Liver (tissue), 9 donors: ENCODE measurements around the gene OTUD5. TPM values are rescaled to one million over a fixed set of nuclear protein-coding genes. Genes with fewer than 3 reads are reported as not detected.

Source experiments
- DNase-seq: peaks from one replicate; pipeline ENCODE4 v3.0.0-alpha.2; 2017; ENCODE audit warnings: low spot score
- H3K27ac ChIP-seq, 2 donors: one replicate each; pipeline ENCODE4 v1.7.0; 2013; ENCODE audit warnings: inconsistent platforms in 2 of 2, low read length in 2 of 2, control low read depth in 1 of 2, low read depth in 1 of 2, mild to moderate bottlenecking in 1 of 2
- H3K27me3 ChIP-seq, 4 donors: one replicate each; pipeline versions ENCODE4 v1.6.1 to v1.7.0; 2013; ENCODE audit warnings: low read length in 3 of 4, inconsistent platforms in 1 of 4, mild to moderate bottlenecking in 1 of 4, moderate library complexity in 1 of 4; ENCODE audit not compliant: control insufficient read depth in 4 of 4, insufficient read depth in 4 of 4
- H3K36me3 ChIP-seq, 4 donors: one replicate each; pipeline versions ENCODE4 v1.6.1 to v1.7.0; 2013; ENCODE audit warnings: low read length in 3 of 4, mild to moderate bottlenecking in 3 of 4, low read depth in 1 of 4, moderate library complexity in 1 of 4; ENCODE audit not compliant: control insufficient read depth in 4 of 4, insufficient read depth in 3 of 4
- H3K4me1 ChIP-seq, 4 donors: one replicate each; pipeline versions ENCODE4 v1.6.1 to v1.7.0; 2013; ENCODE audit warnings: low read length in 3 of 4, mild to moderate bottlenecking in 3 of 4, moderate library complexity in 1 of 4; ENCODE audit not compliant: control insufficient read depth in 4 of 4, insufficient read depth in 4 of 4
- H3K4me3 ChIP-seq, 3 donors: one replicate each; pipeline versions ENCODE4 v1.6.1 to v1.7.0; 2013; ENCODE audit warnings: low read length in 3 of 3, control low read depth in 1 of 3, low read depth in 1 of 3, mild to moderate bottlenecking in 1 of 3
- H3K9ac ChIP-seq, 2 donors: one replicate each; pipeline ENCODE4 v1.7.0; 2013; ENCODE audit warnings: low read length in 2 of 2, mild to moderate bottlenecking in 2 of 2, moderate library complexity in 2 of 2, control low read depth in 1 of 2, low read depth in 1 of 2
- H3K9me3 ChIP-seq, 4 donors: one replicate each; pipeline versions ENCODE4 v1.6.1 to v1.7.0; 2013; ENCODE audit warnings: low read length in 3 of 4; ENCODE audit not compliant: control insufficient read depth in 4 of 4
- EGR1 ChIP-seq, 2 donors: IDR thresholded peaks; 2 replicates each; pipeline ENCODE4 v1.6.1; 2016 to 2018; ENCODE audit warnings: antibody characterized with exemption in 2 of 2, low read depth in 2 of 2
- FOXA1 ChIP-seq: IDR thresholded peaks from 2 replicates; pipeline ENCODE4 v1.6.1; 2016; ENCODE audit warnings: antibody characterized with exemption
- GABPA ChIP-seq, 2 donors: IDR thresholded peaks in 1 of 2; conservative IDR thresholded peaks in 1 of 2; 2 replicates each; pipeline ENCODE4 v1.6.1; 2016; ENCODE audit warnings: antibody characterized with exemption in 2 of 2, mild to moderate bottlenecking in 1 of 2, moderate library complexity in 1 of 2
- HNF4A ChIP-seq, 2 donors: conservative IDR thresholded peaks; 2 replicates each; pipeline ENCODE4 v1.6.1; 2016; ENCODE audit warnings: antibody characterized with exemption in 2 of 2, mild to moderate bottlenecking in 2 of 2
- JUND ChIP-seq, 2 donors: IDR thresholded peaks; 2 replicates each; pipeline ENCODE4 v1.6.1; 2016; ENCODE audit warnings: antibody characterized with exemption in 2 of 2
- NR2F2 ChIP-seq: IDR thresholded peaks from 2 replicates; pipeline ENCODE4 v1.6.1; 2016; ENCODE audit warnings: antibody characterized with exemption
- RAD21 ChIP-seq, 2 donors: IDR thresholded peaks; 2 replicates each; pipeline ENCODE4 v1.6.1; 2016; ENCODE audit warnings: antibody characterized with exemption in 2 of 2, mild to moderate bottlenecking in 2 of 2
- SP1 ChIP-seq: IDR thresholded peaks from 2 replicates; pipeline ENCODE4 v1.6.1; 2018; ENCODE audit warnings: antibody characterized with exemption, mild to moderate bottlenecking
- TAF1 ChIP-seq: conservative IDR thresholded peaks from 2 replicates; pipeline ENCODE4 v1.6.1; 2016; ENCODE audit warnings: antibody characterized with exemption, mild to moderate bottlenecking
- YY1 ChIP-seq: IDR thresholded peaks from 2 replicates; pipeline ENCODE4 v1.6.1; 2016; ENCODE audit warnings: antibody characterized with exemption, mild to moderate bottlenecking
- ZBTB33 ChIP-seq: IDR thresholded peaks from 2 replicates; pipeline ENCODE4 v1.6.1; 2016; ENCODE audit warnings: antibody characterized with exemption
- WGBS: extraction: QIAGEN DNeasy Blood & Tissue Kit; methylation state at CpG from one replicate; pipeline ENCODE4 v1.1.7; 2013; 5-methylcytosine and 5-hydroxymethylcytosine counted together
- polyA plus RNA-seq, 2 donors: library from polyadenylated mRNA; stranded (reverse) in 1 of 2; unstranded in 1 of 2; fragments of 200-250 nt in 1 of 2; fragments of >200 nt in 1 of 2; fragmentation: Nextera tagmentation in 1 of 2; extraction: Ambion mirVana in 1 of 2; gene quantifications; one replicate each; pipeline versions ENCODE4 v1.2.1 to v1.2.3, GENCODE V29; 2013 to 2015
- total RNA-seq, 2 donors: library from RNA; depleted of rRNA; stranded (reverse); fragments of >200 nt; gene quantifications; one replicate each; pipeline ENCODE4 v1.2.3, GENCODE V29; 2014
- TF ChIP-seq, protein P1 (sequence below): IDR thresholded peaks from 2 replicates; pipeline ENCODE4 v1.6.1; 2016; ENCODE audit warnings: antibody characterized with exemption
- TF ChIP-seq, protein P2 (sequence below): IDR thresholded peaks from 2 replicates; pipeline ENCODE4 v1.6.1; 2016; ENCODE audit warnings: antibody characterized with exemption, mild to moderate bottlenecking
- donor health status: healthy.
- donor health status: healthy.
- donor health status: healthy.
- donor health status: healthy.
- donor health status: healthy.

Gene OTUD5
- total and polyA plus RNA-seq, 4 donors = 9.3 to 29.3 (median 17.9) TPM

- no peak for TF ChIP-seq ZBTB33
- TF ChIP-seq, protein P1, sequence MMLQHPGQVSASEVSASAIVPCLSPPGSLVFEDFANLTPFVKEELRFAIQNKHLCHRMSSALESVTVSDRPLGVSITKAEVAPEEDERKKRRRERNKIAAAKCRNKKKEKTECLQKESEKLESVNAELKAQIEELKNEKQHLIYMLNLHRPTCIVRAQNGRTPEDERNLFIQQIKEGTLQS = no peak
- TF ChIP-seq RAD21 (IDR thresholded peaks at IDR 0.05) = no peak
- no peak for TF ChIP-seq GABPA (IDR thresholded peaks at IDR 0.05 in 1 of 2, conservative IDR thresholded peaks at IDR 0.05 in 1 of 2)
- TF ChIP-seq, protein P2, sequence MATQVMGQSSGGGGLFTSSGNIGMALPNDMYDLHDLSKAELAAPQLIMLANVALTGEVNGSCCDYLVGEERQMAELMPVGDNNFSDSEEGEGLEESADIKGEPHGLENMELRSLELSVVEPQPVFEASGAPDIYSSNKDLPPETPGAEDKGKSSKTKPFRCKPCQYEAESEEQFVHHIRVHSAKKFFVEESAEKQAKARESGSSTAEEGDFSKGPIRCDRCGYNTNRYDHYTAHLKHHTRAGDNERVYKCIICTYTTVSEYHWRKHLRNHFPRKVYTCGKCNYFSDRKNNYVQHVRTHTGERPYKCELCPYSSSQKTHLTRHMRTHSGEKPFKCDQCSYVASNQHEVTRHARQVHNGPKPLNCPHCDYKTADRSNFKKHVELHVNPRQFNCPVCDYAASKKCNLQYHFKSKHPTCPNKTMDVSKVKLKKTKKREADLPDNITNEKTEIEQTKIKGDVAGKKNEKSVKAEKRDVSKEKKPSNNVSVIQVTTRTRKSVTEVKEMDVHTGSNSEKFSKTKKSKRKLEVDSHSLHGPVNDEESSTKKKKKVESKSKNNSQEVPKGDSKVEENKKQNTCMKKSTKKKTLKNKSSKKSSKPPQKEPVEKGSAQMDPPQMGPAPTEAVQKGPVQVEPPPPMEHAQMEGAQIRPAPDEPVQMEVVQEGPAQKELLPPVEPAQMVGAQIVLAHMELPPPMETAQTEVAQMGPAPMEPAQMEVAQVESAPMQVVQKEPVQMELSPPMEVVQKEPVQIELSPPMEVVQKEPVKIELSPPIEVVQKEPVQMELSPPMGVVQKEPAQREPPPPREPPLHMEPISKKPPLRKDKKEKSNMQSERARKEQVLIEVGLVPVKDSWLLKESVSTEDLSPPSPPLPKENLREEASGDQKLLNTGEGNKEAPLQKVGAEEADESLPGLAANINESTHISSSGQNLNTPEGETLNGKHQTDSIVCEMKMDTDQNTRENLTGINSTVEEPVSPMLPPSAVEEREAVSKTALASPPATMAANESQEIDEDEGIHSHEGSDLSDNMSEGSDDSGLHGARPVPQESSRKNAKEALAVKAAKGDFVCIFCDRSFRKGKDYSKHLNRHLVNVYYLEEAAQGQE = no peak
- TF ChIP-seq FOXA1 = no peak
- no peak for TF ChIP-seq NR2F2
- no peak for TF ChIP-seq EGR1 (IDR thresholded peaks at IDR 0.05; ENCODE audit: low read depth in 2 of 2)
- TF ChIP-seq SP1 = no peak
- no peak for TF ChIP-seq YY1
- TF ChIP-seq JUND (IDR thresholded peaks at IDR 0.05) = no peak
- no peak for TF ChIP-seq TAF1
- TF ChIP-seq HNF4A (conservative IDR thresholded peaks at IDR 0.05) = no peak
- DNase-seq = no peak
- peak overlapping the region in 1 of 2 donors; percentile 47 for H3K27ac ChIP-seq
- H3K4me1 ChIP-seq = peaks cover 6 to 30% (median 13%) of the 10 kb centered on the region in 4 donors
- H3K36me3 ChIP-seq = peaks cover 0 to under 1% (median 0%) of the 10 kb centered on the region in 4 donors
- no peak overlapping the region for H3K4me3 ChIP-seq
- no peaks in the 10 kb centered on the region for H3K27me3 ChIP-seq
- no peaks in the 10 kb centered on the region for H3K9me3 ChIP-seq
- WGBS = 81% methylated on average over 2 of the region's 2 CpGs
- no peak overlapping the region for H3K9ac ChIP-seq
Measured at GRCh38 chrX:48940404-48940955, 16.9 kb downstream of the OTUD5 start.

GRCh38 chrX:48939524-48940228 lies 17.7 kb downstream of the OTUD5 start:
- DNase-seq = no peak
- Histone ChIP-seq H3K4me1 (peaks cover 6 to 30% (median 13%) of the 10 kb centered on the region in 4 donors), H3K9me3 (no peaks in the 10 kb centered on the region), H3K27ac (peak overlapping the region; percentile 21 to 47), H3K9ac (no peak overlapping the region), H3K27me3 (no peaks in the 10 kb centered on the region), H3K4me3 (no peak overlapping the region), H3K36me3 (peaks cover 0 to 1% (median under 1%) of the 10 kb centered on the region in 4 donors)
- 85% methylated on average over 3 of the region's 3 CpGs for WGBS
- TF ChIP-seq RAD21 (IDR thresholded peaks at IDR 0.05) = no peak
- TF ChIP-seq TAF1 = no peak
- TF ChIP-seq YY1 = no peak
